ENCODE results near the gene DUS3L.

DUS3L gene

DNA sequence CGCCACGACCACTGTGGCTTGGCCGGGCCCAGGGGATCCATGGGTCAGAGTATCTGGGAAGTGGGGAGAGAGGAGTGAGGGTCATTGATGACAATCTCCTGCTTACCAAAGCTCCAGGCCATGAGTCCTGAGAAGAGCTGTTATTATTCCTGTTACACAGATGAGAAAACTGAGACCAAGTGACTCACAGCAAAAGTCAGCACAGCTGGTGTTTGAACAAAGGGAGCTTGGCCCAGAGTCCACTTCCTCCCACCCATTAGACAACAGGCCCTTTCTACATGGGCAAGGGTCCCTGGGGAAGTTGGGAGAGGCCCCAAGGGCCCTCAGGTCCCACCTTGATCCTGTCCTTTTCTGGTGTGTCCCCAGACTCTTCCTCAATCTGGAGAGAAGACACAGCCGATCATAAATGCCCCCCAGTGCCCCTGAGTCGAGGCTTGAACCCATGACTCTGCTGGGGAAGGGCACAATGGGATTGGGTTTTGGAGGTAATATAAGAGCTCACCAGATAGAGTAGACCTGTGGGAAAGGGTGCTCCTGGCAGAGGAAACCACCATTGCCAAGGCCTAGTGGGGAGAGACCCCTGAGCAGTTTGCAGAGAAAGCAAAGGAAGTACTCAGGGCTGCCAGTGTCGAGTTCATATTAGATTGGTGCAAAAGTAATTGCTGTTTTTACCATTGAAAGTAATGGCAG, 41.7 kb upstream of the DUS3L start:
- Histone ChIP-seq H3K23ac (ENCODE audit: low read length) (no peak overlapping the region), H3K18ac (ENCODE audit: low read length) (no peak overlapping the region), H3K27me3 (ENCODE audit: insufficient read depth, low read length, poor library complexity) (no peaks in the 10 kb centered on the region), H3K9ac (ENCODE audit: low read length) (no peak overlapping the region), H3K79me1 (ENCODE audit: low read length) (no peaks in the 10 kb centered on the region), H3K36me3 (ENCODE audit: control insufficient read depth, insufficient read depth, low read length) (no peaks in the 10 kb centered on the region), H3K79me2 (ENCODE audit: control insufficient read depth, insufficient read depth, low read length) (no peaks in the 10 kb centered on the region), H4K5ac (ENCODE audit: low read length) (no peak overlapping the region), H2AK5ac (ENCODE audit: low read length) (no peak overlapping the region), H2BK15ac (replicated peaks; ENCODE audit: low read depth) (no peak overlapping the region), H3K4me2 (ENCODE audit: low read length) (no peak overlapping the region), H2BK120ac (ENCODE audit: low read depth, low read length) (no peak overlapping the region), H2BK5ac (ENCODE audit: low read length) (no peak overlapping the region), H3K4me1 (ENCODE audit: control insufficient read depth, low read depth, low read length) (peaks cover 3% of the 10 kb centered on the region), H3K56ac (ENCODE audit: low read length) (no peak overlapping the region), H3K27ac (ENCODE audit: low read depth, low read length) (no peak overlapping the region), H4K8ac (ENCODE audit: low read depth, low read length) (no peak overlapping the region), H3K4me3 (ENCODE audit: low read length) (no peak overlapping the region), H3K4ac (ENCODE audit: low read depth, low read length) (no peak overlapping the region)
- no peak for DNase-seq
- no CpG with 5 or more reads among the region's 6 CpGs for WGBS (ENCODE audit: extremely low coverage, insufficient coverage, low lambda C conversion rate)

DNA sequence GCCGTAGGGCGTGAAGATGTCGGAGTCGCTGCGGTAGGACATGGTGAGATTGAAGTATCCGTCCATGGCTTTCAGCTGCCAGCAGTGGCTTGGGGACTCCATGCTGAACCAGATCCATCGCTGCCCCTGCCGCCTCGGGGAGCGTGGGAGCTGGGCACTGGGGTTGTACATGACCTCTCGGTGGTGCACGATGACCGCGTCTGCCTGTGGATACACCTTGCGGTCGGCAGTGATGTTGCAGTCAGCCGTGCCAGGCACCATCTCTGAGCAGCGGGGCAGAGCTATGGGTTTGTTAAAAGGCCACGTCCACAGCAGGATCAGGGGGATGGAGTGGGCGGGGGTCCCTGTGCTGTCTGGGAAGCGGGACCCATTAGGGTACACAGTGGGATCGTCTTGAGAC, 41.1 kb upstream of the DUS3L start:
- no peak overlapping the region for H3K23ac ChIP-seq (ENCODE audit: low read length)
- H3K36me3 ChIP-seq (ENCODE audit: control insufficient read depth, insufficient read depth, low read length): no peaks in the 10 kb centered on the region
- no CpG with 5 or more reads among the region's 22 CpGs for WGBS (ENCODE audit: extremely low coverage, insufficient coverage, low lambda C conversion rate)
- H2BK5ac ChIP-seq (ENCODE audit: low read length): no peak overlapping the region
- no peak overlapping the region for H4K5ac ChIP-seq (ENCODE audit: low read length)
- H3K79me1 ChIP-seq (ENCODE audit: low read length): no peaks in the 10 kb centered on the region
- no peak overlapping the region for H3K4me3 ChIP-seq (ENCODE audit: low read length)
- no peaks in the 10 kb centered on the region for H3K79me2 ChIP-seq (ENCODE audit: control insufficient read depth, insufficient read depth, low read length)
- no peak overlapping the region for H2BK15ac ChIP-seq (replicated peaks; ENCODE audit: low read depth)
- H3K27ac ChIP-seq (ENCODE audit: low read depth, low read length): no peak overlapping the region
- no peak for DNase-seq
- no peak overlapping the region for H3K4ac ChIP-seq (ENCODE audit: low read depth, low read length)
- H3K9ac ChIP-seq (ENCODE audit: low read length): no peak overlapping the region
- no peak overlapping the region for H3K18ac ChIP-seq (ENCODE audit: low read length)
- H2BK120ac ChIP-seq (ENCODE audit: low read depth, low read length): no peak overlapping the region
- no peak overlapping the region for H4K8ac ChIP-seq (ENCODE audit: low read depth, low read length)
- no peak overlapping the region for H2AK5ac ChIP-seq (ENCODE audit: low read length)
- H3K4me1 ChIP-seq (ENCODE audit: control insufficient read depth, low read depth, low read length): peaks cover 3% of the 10 kb centered on the region
- no peak overlapping the region for H3K56ac ChIP-seq (ENCODE audit: low read length)
- H3K4me2 ChIP-seq (ENCODE audit: low read length): no peak overlapping the region
- no peaks in the 10 kb centered on the region for H3K27me3 ChIP-seq (ENCODE audit: insufficient read depth, low read length, poor library complexity)

DNA sequence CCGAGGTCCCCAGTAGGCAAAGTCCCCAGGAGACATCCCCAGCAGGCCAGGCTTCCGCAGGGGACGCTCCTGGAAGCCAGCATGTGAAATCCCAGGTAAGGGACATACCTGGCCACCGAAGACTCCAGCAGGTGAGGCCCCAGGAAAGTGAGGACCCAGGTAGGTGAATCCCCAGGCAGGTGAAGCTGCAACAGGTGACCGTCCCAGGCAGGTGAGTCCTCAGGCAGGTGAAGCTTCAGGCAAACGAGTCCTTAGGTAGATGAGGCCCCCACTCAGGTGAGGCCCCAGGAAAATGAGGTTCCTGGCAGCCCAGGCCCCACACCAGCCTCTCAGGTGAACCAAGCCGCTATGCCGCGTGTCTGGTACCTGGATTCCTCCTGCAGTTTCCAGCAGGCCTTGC, 40.2 kb upstream of the DUS3L start:
- Histone ChIP-seq H2AK5ac (ENCODE audit: low read length) (no peak overlapping the region), H3K9ac (ENCODE audit: low read length) (no peak overlapping the region), H2BK120ac (ENCODE audit: low read depth, low read length) (no peak overlapping the region), H4K8ac (ENCODE audit: low read depth, low read length) (no peak overlapping the region), H3K4me3 (ENCODE audit: low read length) (no peak overlapping the region), H2BK5ac (ENCODE audit: low read length) (no peak overlapping the region), H3K27ac (ENCODE audit: low read depth, low read length) (no peak overlapping the region), H3K27me3 (ENCODE audit: insufficient read depth, low read length, poor library complexity) (no peaks in the 10 kb centered on the region), H3K4me2 (ENCODE audit: low read length) (no peak overlapping the region), H4K5ac (ENCODE audit: low read length) (no peak overlapping the region), H3K56ac (ENCODE audit: low read length) (no peak overlapping the region), H3K36me3 (ENCODE audit: control insufficient read depth, insufficient read depth, low read length) (no peaks in the 10 kb centered on the region), H3K79me2 (ENCODE audit: control insufficient read depth, insufficient read depth, low read length) (no peaks in the 10 kb centered on the region), H2BK15ac (replicated peaks; ENCODE audit: low read depth) (no peak overlapping the region), H3K4ac (ENCODE audit: low read depth, low read length) (no peak overlapping the region), H3K23ac (ENCODE audit: low read length) (no peak overlapping the region), H3K4me1 (ENCODE audit: control insufficient read depth, low read depth, low read length) (peaks cover 3% of the 10 kb centered on the region), H3K79me1 (ENCODE audit: low read length) (no peaks in the 10 kb centered on the region), H3K18ac (ENCODE audit: low read length) (no peak overlapping the region)
- no peak for DNase-seq
- WGBS (ENCODE audit: extremely low coverage, insufficient coverage, low lambda C conversion rate): no CpG with 5 or more reads among the region's 9 CpGs

DNA sequence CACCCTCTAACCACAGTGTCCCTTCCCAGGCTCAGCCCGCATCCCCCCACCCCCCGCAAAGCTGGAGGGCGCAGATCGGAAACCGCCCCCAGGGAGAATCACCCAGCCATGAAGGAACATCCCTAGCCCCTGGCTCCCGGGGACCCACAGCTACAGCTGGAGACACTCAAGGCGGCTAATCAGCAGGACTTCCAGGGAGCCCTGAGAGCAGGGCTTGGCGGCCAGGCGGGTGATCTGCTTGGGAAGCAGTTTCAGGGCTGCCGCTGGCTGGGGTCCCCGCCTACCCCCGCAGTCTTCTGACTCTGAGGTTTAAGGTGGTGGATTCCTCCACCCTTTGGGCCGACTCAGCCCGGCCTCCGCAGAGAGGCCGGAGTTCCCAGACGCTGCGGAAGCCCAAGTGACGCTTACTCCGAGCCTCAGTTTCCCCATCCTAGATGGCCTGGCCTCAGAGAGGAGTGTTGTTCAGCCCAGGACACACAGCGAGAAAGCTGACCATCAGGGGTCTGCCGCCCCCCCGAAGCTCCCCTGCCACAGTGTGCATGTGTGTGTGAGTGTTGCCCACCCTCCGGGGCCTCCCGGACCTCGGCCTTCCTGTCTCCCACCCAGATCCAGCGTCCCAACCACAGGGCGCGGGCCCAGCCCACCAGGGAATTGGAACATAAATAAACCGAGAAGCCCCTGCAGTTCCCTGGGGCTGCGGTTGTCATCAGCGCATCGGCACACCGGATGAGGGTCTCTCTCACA, 38.8 kb upstream of the DUS3L start:
- Histone ChIP-seq H2BK5ac (ENCODE audit: low read length) (no peak overlapping the region), H3K4me2 (ENCODE audit: low read length) (no peak overlapping the region), H3K18ac (ENCODE audit: low read length) (no peak overlapping the region), H4K8ac (ENCODE audit: low read depth, low read length) (no peak overlapping the region), H3K9ac (ENCODE audit: low read length) (peak overlapping the region; percentile 38), H2AK5ac (ENCODE audit: low read length) (no peak overlapping the region), H3K79me1 (ENCODE audit: low read length) (no peaks in the 10 kb centered on the region), H2BK120ac (ENCODE audit: low read depth, low read length) (no peak overlapping the region), H3K23ac (ENCODE audit: low read length) (no peak overlapping the region), H3K4ac (ENCODE audit: low read depth, low read length) (no peak overlapping the region), H3K4me3 (ENCODE audit: low read length) (no peak overlapping the region), H3K27me3 (ENCODE audit: insufficient read depth, low read length, poor library complexity) (no peaks in the 10 kb centered on the region), H3K79me2 (ENCODE audit: control insufficient read depth, insufficient read depth, low read length) (no peaks in the 10 kb centered on the region), H3K27ac (ENCODE audit: low read depth, low read length) (no peak overlapping the region), H3K36me3 (ENCODE audit: control insufficient read depth, insufficient read depth, low read length) (no peaks in the 10 kb centered on the region), H3K56ac (ENCODE audit: low read length) (peak overlapping the region; percentile 49), H4K5ac (ENCODE audit: low read length) (no peak overlapping the region), H2BK15ac (replicated peaks; ENCODE audit: low read depth) (no peak overlapping the region), H3K4me1 (ENCODE audit: control insufficient read depth, low read depth, low read length) (peaks cover 3% of the 10 kb centered on the region)
- no CpG with 5 or more reads among the region's 34 CpGs for WGBS (ENCODE audit: extremely low coverage, insufficient coverage, low lambda C conversion rate)
- DNase-seq: no peak

DNA sequence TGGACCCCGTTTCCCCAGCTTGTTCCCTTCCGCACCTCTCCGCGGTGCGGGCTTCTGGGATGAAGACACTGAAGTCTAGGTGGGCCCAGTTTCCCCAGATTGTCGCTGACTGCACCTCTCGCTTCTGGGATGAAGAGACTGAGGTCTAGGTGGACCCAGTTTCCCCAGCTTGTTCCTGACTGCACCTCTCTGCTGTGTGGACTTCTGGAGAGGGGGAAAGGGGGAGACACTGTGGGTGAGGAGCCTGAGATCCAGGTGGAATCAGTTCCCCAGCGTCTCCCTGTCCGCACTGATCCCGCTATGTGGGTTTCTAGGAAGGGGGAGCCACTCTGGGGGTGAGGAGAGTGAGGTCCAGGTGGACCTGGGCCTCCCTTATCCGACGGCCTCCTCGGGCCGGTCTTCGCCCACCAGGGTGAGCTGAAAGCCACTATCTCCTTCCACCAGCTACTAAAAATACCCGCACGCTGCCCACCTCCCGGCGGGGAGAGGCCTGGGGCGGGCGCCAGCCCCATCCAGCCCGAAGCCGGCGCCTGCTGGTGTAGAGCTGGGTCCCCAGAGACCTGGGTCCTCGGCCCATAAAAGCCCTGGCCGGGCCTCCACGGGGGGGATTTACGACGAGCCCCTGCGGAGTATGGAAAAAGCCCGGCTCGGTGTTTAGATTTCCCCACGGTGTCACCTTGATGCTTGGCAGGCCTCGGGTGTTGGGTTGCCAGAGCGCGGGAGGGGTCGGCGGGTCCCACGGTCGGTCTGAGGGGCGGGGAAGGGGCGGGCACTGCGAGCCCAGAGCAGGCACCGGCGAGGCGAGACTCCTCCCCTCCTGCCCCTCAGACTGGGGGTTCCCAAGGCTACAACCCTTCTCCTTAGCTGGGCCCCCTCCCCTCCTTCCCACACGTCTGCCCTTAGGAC, 38.0 kb upstream of the DUS3L start:
- H3K4me2 ChIP-seq (ENCODE audit: low read length): peak overlapping the region; percentile 98
- peak overlapping the region; percentile 54 for H2BK5ac ChIP-seq (ENCODE audit: low read length)
- DNase-seq: peak; percentile 62
- peak overlapping the region; percentile 10 for H3K18ac ChIP-seq (ENCODE audit: low read length)
- H3K9ac ChIP-seq (ENCODE audit: low read length): peak overlapping the region; percentile 98
- H3K23ac ChIP-seq (ENCODE audit: low read length): peak overlapping the region; percentile 89
- no peak overlapping the region for H4K8ac ChIP-seq (ENCODE audit: low read depth, low read length)
- peak overlapping the region; percentile 31 for H3K27ac ChIP-seq (ENCODE audit: low read depth, low read length)
- no peaks in the 10 kb centered on the region for H3K79me2 ChIP-seq (ENCODE audit: control insufficient read depth, insufficient read depth, low read length)
- peaks cover 3% of the 10 kb centered on the region for H3K4me1 ChIP-seq (ENCODE audit: control insufficient read depth, low read depth, low read length)
- no CpG with 5 or more reads among the region's 47 CpGs for WGBS (ENCODE audit: extremely low coverage, insufficient coverage, low lambda C conversion rate)
- peak overlapping the region; percentile 88 for H3K56ac ChIP-seq (ENCODE audit: low read length)
- no peak overlapping the region for H2BK15ac ChIP-seq (replicated peaks; ENCODE audit: low read depth)
- no peaks in the 10 kb centered on the region for H3K36me3 ChIP-seq (ENCODE audit: control insufficient read depth, insufficient read depth, low read length)
- H3K4me3 ChIP-seq (ENCODE audit: low read length): peak overlapping the region; percentile 83
- peak overlapping the region; percentile 5 for H4K5ac ChIP-seq (ENCODE audit: low read length)
- peak overlapping the region; percentile 62 for H3K4ac ChIP-seq (ENCODE audit: low read depth, low read length)
- no peak overlapping the region for H2BK120ac ChIP-seq (ENCODE audit: low read depth, low read length)
- H2AK5ac ChIP-seq (ENCODE audit: low read length): peak overlapping the region; percentile 58
- H3K79me1 ChIP-seq (ENCODE audit: low read length): no peaks in the 10 kb centered on the region
- no peaks in the 10 kb centered on the region for H3K27me3 ChIP-seq (ENCODE audit: insufficient read depth, low read length, poor library complexity)
